ENCODE data around the gene COL4A5.
"Not testable (repeated sequence)": the region's sequence is repeated elsewhere in the genome, so short reads cannot be mapped to it uniquely, and the experiment has no call there.

COL4A5 gene

DNA sequence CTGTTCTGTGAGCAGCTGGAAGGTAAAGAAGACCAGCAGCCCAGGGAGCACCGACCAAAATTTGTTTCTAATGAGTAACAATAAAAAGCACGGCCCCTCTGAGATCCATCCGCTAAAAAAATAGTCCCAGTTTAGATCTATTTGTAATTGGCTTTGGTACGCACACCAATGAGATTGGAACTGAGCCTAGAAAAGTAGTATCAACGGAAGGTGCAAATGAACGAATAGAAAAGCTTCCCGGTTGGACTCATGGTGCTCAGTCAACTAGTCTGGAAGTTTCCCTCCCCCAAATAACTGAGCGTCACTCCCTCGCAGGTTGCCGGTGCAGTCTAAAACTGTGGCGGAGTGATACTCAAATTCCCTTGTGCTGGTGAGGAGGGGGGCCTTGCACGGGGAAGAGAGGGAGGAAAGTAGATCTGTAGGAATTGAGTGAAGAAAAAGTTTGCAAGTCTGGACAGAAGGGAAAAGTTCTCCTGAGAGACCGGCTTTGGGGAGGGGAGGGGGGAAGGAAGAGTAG lies at the start of gene COL4A5:
Gene COL4A5, plus strand, starts transcription at position 413 of the 517 bp plus-strand sequence. CDS start 288 bp downstream, outside the sequence.
- DNase-seq (ENCODE audit: low read depth) = peak; percentile 68

DNA sequence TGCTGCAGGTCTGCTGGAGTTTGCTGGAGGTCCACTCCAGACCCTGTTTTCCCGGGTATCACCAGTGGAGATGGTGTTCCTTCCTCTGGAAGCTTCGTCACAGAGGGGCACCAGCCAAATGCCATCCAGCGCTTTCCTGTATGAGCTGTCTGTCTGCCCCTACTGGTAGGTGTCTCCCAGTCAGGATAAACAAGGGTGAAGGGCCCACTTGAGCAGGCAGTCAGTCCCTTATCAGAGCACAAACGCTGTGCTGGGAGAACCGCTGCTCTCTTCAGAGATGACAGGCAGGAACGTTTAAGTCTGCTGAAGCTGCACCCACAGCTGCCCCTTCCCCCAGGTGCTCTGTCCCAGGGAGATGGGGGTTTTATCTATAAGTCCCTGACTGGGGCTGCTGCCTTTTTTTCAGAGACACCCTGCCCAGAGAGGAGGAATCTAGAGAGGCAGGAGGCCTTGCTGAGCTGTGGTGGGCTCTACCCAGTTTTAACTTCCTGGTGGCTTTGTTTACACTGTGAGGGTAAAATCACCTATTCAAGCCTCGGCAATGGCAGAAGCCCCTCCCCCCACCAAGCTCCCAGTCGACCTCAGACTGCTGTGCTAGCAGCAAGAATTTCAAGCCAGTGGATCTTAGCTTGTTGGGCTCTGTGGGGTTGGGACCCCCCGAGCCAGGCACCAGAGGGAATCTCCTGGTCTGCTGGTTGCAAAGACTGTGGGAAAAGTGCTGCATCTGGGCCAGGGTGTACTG lies 48.5 kb upstream of the COL4A5 start:
- not testable (repeated sequence) for DNase-seq (ENCODE audit: low read depth)

DNA sequence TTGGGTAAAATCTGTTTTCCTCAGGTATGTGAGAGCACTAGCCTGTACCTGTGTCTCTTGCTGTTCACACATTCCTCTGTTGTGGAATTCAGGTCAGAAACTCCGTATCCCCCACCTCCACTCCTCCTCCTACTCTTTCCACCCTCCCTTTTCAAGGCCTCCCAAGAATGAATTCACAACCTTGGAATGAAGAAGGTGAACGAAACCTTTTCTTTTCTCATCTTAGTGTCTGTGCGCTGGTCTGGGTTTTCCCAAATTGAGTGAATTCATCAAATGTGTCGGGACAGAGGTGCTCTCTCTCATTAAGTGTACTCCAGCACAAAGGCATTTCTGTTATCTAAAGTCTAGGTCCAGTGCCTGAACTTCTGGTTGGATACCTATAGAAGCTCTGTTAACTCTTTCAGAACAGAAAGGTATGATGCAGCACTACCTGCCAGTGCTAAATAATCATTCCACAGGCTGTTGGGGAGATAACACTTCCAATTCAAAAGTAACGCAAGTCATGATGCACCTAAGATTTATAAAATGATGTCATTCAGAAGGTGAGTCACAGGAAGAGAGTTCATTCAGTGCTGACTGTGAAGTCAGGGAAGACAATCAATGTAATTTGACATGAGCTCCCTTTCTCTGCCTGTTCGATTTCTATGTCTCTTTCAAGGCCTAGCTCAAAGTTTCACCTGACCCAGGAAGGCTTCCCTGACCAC lies 43.3 kb upstream of the COL4A5 start:
- no peak for DNase-seq (ENCODE audit: low read depth)

DNA sequence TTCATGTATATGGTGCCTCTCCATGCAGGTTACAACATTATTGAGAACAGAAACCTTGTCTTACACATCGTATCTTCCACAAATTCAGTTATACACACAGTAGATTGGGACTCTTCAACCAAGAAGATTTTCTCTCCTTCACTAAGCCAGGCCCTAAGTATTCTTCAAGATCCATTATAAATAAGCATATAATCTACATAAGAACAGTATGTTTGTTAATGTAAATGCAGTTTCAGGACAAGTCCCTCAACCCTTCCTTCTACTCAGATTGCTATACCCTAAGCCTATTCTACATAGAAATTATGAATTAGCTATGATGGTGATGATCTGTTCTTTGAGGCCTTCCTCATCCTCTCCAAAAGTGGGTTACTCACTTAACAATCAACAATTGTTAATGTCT lies 42.7 kb upstream of the COL4A5 start:
- no peak for DNase-seq (ENCODE audit: low read depth)

- DNase-seq (ENCODE audit: low read depth) = peak; percentile 29
These were observed 41.8 kb upstream of the COL4A5 start for GRCh38 chrX:108397627-108398391.

GRCh38 chrX:108399418-108400165 lies 40.0 kb upstream of the COL4A5 start:
- peak; percentile 59 for DNase-seq (ENCODE audit: low read depth)

DNA sequence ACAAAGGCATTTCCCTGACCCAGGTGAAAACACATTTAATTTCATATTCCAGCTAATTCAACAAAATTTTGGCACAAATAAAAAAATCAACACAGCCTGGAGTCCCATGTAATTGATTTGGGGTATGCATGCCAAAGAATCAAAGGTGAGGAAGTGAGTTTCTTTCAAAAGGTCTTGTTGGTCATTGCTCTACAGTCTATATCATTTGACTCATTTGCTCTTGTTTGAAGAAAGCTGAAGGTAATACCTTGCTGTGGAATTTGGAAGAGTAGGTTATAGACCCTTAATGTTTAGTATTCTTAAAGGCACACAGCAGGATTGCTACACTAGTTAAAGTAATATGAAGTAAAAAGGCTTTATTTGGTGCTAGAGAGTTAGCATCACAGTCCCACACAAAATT lies 26.9 kb upstream of the COL4A5 start:
- DNase-seq (ENCODE audit: low read depth) = no peak

GRCh38 chrX:108415146-108415545 lies 24.5 kb upstream of the COL4A5 start:
- no peak for DNase-seq (ENCODE audit: low read depth)

DNA sequence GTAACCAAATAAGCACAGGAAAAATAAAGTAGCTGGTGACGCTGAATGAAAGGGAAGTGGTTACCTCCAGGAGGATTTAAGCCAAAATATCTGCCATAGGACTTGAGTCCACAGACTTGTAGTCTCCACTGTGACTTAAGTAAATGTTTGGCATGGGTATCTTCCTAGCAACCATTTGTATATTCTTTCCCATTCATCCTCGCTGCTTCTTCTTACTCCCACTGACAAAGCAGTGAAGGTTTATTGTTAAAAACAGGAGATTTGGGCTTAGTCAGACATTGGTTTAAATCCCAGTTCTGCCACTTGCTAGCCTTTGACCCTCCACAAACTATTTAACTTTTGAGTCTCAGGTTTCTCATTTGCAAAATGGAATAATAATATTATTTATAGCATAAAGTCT lies 23.7 kb upstream of the COL4A5 start:
- no peak for DNase-seq (ENCODE audit: low read depth)

DNA sequence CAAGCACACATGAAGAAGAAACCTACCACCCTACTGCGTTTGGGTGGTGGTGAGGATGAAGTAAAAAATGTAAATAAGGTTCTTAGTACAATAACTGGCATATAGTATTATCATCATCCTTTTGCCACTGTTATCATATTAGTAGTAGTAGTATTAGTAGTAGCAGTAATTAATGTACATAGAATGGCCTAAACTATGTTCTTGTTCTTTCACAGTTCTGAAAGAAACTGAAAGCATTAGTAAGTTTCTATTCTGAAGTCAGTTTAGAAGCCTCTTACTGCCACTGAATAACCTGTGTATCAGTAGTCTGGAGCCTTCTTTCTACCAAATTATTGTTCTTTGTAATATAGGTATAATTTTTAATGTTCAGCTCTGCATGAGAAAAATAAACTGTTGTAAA lies 22.4 kb upstream of the COL4A5 start:
- no peak for DNase-seq (ENCODE audit: low read depth)

- DNase-seq (ENCODE audit: low read depth) = no peak
These were observed 20.2 kb upstream of the COL4A5 start for GRCh38 chrX:108419401-108419800.

GRCh38 chrX:108420481-108420880 lies 19.2 kb upstream of the COL4A5 start:
- no peak for DNase-seq (ENCODE audit: low read depth)

- no peak for DNase-seq (ENCODE audit: low read depth)
These were observed 13.4 kb upstream of the COL4A5 start for GRCh38 chrX:108426262-108426661.

DNA sequence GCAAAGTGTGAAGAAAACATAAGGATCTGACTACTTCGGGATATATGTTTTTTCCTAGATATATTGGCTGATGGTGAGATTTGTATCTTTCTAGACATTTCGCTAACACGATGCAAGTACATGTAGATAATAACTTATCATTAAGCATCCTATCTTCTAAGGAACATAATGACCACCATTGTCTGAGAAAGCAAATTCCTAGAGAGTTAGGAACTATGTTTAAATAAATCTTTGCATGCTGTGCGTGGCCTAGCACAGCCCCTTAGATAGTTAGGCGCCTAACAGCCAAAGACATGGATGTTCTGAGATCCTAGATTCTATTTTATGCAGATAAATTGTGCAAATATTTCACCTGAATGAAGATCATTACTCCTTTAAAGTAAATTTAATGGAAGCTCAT lies 4.4 kb upstream of the COL4A5 start:
- no peak for DNase-seq (ENCODE audit: low read depth)

GRCh38 chrX:108437349-108438109 lies 2.1 kb upstream of the COL4A5 start:
- DNase-seq (ENCODE audit: low read depth) = no peak

DNA sequence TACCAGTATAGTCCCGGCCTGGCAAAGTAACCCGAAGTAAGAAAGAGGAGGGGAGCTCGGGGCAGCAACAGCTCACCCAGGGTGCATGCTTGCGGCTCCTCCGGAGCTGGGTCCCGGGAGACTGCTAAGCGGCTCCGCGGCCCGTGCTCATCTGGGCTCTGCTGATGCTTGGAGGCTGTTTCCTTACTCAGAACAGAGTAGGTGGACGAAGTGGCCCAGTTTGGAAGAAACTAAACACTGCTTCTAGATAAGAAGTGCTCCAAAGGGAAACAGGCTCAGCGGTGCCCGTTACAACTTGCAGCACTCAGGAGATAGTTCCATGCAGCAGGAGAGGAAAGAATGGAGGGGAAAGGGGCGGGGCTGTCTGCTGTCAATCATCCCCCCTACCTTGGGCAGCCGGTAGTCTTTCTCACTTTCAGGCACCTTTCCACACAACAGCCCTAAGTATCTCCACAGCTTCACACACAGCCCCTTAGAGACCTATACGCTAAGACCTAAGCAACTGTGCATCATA lies 1.5 kb upstream of the COL4A5 start, which contains the start of gene COL4A6:
Gene COL4A6, minus strand, starts transcription at position 313 of the 514 bp plus-strand sequence. Its CDS starts 226 bp downstream, at position 87.
- no peak for DNase-seq (ENCODE audit: low read depth)

GRCh38 chrX:108439961-108440696 lies 491 bp downstream of the COL4A5 start:
- DNase-seq (ENCODE audit: low read depth) = no peak

GRCh38 chrX:108442901-108443464 lies 3.3 kb downstream of the COL4A5 start:
- no peak for DNase-seq (ENCODE audit: low read depth)

GRCh38 chrX:108447303-108447702 lies 7.7 kb downstream of the COL4A5 start:
- no peak for DNase-seq (ENCODE audit: low read depth)

DNA sequence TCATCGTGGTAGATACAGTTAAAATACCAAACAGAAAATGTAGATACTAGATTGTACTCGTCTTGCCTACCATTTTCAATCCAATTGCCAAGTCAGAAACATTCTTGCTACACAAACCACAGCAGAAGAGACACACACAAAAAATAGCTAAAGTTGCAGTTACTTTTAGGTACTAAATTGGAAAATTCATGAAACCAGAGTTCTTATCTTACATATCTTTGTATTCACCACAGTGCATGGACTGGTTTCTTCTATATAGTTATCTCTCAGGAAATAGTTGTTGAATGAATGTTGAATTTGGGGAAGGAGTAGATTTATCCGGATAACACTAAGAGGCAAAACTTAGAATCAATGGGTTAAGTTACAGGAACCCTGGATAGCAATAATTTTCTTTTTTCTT lies 14.2 kb downstream of the COL4A5 start:
- DNase-seq (ENCODE audit: low read depth) = no peak

All from fibroblast of the conjunctiva (primary cell).